ENCODE results near the gene TRIM42. TPM values are rescaled to one million over a fixed set of nuclear protein-coding genes. Genes with fewer than 3 reads are reported as not detected.

TRIM42 gene
- total and polyA plus RNA-seq, 2 of the 8 experiments (the other 6 are each of a cell fraction or from before 2014, with no cell fraction given) = not detected

DNA sequence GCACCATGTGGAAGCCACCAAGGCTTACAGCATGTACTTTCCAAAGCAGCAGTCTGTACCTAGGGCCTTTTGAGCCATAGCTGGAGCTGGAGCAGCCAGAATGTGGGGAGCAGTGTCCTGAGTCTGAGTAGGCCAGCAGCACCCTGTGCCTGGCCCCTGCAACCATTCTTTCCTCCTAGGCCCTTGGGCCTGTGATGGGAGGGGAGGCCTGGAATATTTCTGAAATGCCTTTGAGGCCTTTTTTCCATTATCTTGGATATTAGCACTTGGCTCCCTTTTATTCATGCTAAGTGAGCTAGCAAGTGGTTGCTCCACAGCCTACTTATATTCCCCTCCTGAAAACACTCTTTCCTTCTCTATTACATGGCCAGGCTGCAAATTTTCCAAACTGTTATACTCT is 28.1 kb downstream of the TRIM42 start:
- Histone ChIP-seq H3K18ac (ENCODE audit: extremely low read depth, low read length) (no peak overlapping the region), H3K56ac (replicated peaks; ENCODE audit: insufficient read length, low read depth, low read length) (no peak overlapping the region)
- TF ChIP-seq RBBP5 (IDR thresholded peaks at IDR 0.05; ENCODE audit: borderline replicate concordance, low read depth, low read length) = no peak
- TF ChIP-seq, protein P1, sequence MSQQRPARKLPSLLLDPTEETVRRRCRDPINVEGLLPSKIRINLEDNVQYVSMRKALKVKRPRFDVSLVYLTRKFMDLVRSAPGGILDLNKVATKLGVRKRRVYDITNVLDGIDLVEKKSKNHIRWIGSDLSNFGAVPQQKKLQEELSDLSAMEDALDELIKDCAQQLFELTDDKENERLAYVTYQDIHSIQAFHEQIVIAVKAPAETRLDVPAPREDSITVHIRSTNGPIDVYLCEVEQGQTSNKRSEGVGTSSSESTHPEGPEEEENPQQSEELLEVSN (IDR thresholded peaks at IDR 0.05) = no peak

More for the DNA sequence above, 28.1 kb downstream of the TRIM42 start:
- no peaks in the 10 kb centered on the region for H3K23me2 ChIP-seq (ENCODE audit: low read depth, low read length)
- H2BK15ac ChIP-seq (ENCODE audit: low read length) = no peak overlapping the region
- no peak overlapping the region for H3K4ac ChIP-seq (replicated peaks; ENCODE audit: insufficient read length, low read depth, low read length)
- H3K9me3 ChIP-seq (ENCODE audit: insufficient read depth in 2 of 2, low read depth in 1 of 2, low read length in 1 of 2) = peaks cover 8 to 12% of the 10 kb centered on the region in 2 experiments; a peak in 2 of 4 replicates
- no peak overlapping the region for H2BK5ac ChIP-seq (ENCODE audit: low read depth, low read length)
- FAIRE-seq (no peak), DNase-seq (ENCODE audit: low read depth in 1 of 2, low spot score in 2 of 2) (no peak)
- no peak overlapping the region for H3K4me3 ChIP-seq (ENCODE audit: extremely low read depth in 1 of 4, insufficient read depth in 2 of 4, low read depth in 3 of 4, low read length in 4 of 4)
- no peak overlapping the region for H3K23ac ChIP-seq (ENCODE audit: insufficient read length)
- no peak overlapping the region for H2BK12ac ChIP-seq (ENCODE audit: low read depth, low read length)
- no peak overlapping the region for H2BK120ac ChIP-seq (replicated peaks; ENCODE audit: low read depth, low read length)
- no peak overlapping the region for H4K8ac ChIP-seq (ENCODE audit: extremely low read depth, insufficient read depth, low read length)
- H4K20me1 ChIP-seq (replicated peaks in 1 of 2; ENCODE audit: control insufficient read depth in 1 of 2, insufficient read depth in 2 of 2, low read length in 2 of 2) = no peaks in the 10 kb centered on the region
- no peak overlapping the region for H2AK5ac ChIP-seq (ENCODE audit: low read depth, low read length)
- no peaks in the 10 kb centered on the region for H3K4me1 ChIP-seq (replicated peaks in 1 of 4; ENCODE audit: control insufficient read depth in 3 of 4, insufficient read depth in 4 of 4, low read length in 3 of 4)
- POLR2A ChIA-PET (ENCODE audit: partially characterized antibody) = no interaction called here
- H4K5ac ChIP-seq (ENCODE audit: insufficient read length, low read depth, low read length) = no peak overlapping the region
- H3K36me3 ChIP-seq (ENCODE audit: control insufficient read depth in 2 of 4, insufficient read depth in 4 of 4, low read length in 3 of 4) = no peaks in the 10 kb centered on the region
- H3K79me1 ChIP-seq (ENCODE audit: low read depth, low read length) = no peaks in the 10 kb centered on the region
- CTCF ChIA-PET (ENCODE audit: partially characterized antibody) = no interaction called here
- H3K27ac ChIP-seq (ENCODE audit: low read depth, low read length) = no peak overlapping the region
- H3K4me2 ChIP-seq (ENCODE audit: insufficient read depth in 1 of 2, low read depth in 2 of 2, low read length in 2 of 2) = no peak overlapping the region
- H3K9ac ChIP-seq (replicated peaks in 1 of 4; ENCODE audit: extremely low read depth in 1 of 4, low read depth in 3 of 4, low read length in 3 of 4) = no peak overlapping the region
- H2BK20ac ChIP-seq (ENCODE audit: low read length) = no peak overlapping the region
- no peak overlapping the region for H2AFZ ChIP-seq (ENCODE audit: low read length)
- H4K91ac ChIP-seq (replicated peaks; ENCODE audit: insufficient read length, low read length) = no peak overlapping the region
- no peak overlapping the region for H3K14ac ChIP-seq (ENCODE audit: insufficient read length)
- no peaks in the 10 kb centered on the region for H3K27me3 ChIP-seq (replicated peaks in 1 of 4; ENCODE audit: control insufficient read depth in 3 of 4, extremely low read depth in 1 of 4, insufficient read depth in 3 of 4, low read length in 3 of 4)
- no peaks in the 10 kb centered on the region for H3K79me2 ChIP-seq (ENCODE audit: control insufficient read depth in 1 of 2, insufficient read depth in 2 of 2, low read length in 2 of 2)
